GM19328 (cell line): Measurements from ENCODE around the gene CDH8.
"Not testable (repeated sequence)": the region's sequence is repeated elsewhere in the genome, so short reads cannot be mapped to it uniquely, and the experiment has no call there.

Experiments
- ATAC-seq: cut with Tn5 transposase; IDR thresholded peaks from one replicate; pipeline ENCODE4 v1.9.1; 2021; ENCODE audit warnings: mild to moderate bottlenecking, moderate library complexity; ENCODE audit not compliant: unreplicated experiment

The CDH8 gene

GRCh38 chr16:61871837-61872777 is 164.1 kb downstream of the CDH8 start:
- ATAC-seq: no peak

GRCh38 chr16:61862221-61863155 is 173.8 kb downstream of the CDH8 start:
- no peak for ATAC-seq

- no peak for ATAC-seq
These were observed 177.2 kb downstream of the CDH8 start for GRCh38 chr16:61858988-61859387.

- no peak for ATAC-seq
These were observed 193.6 kb downstream of the CDH8 start for GRCh38 chr16:61842666-61843065.

GRCh38 chr16:61836804-61837393 is 199.3 kb downstream of the CDH8 start:
- ATAC-seq: no peak

- ATAC-seq: no peak
These were observed 202.2 kb downstream of the CDH8 start for GRCh38 chr16:61834082-61834481.

GRCh38 chr16:61831351-61831917 is 204.8 kb downstream of the CDH8 start:
- ATAC-seq: no peak

- no peak for ATAC-seq
These were observed 206.6 kb downstream of the CDH8 start for GRCh38 chr16:61829631-61830030.

- ATAC-seq: no peak
These were observed 212.9 kb downstream of the CDH8 start for GRCh38 chr16:61823326-61823725.

GRCh38 chr16:61820820-61821219 is 215.4 kb downstream of the CDH8 start:
- no peak for ATAC-seq

GRCh38 chr16:61820398-61820797 is 215.8 kb downstream of the CDH8 start:
- ATAC-seq: no peak

GRCh38 chr16:61818850-61819249 is 217.4 kb downstream of the CDH8 start:
- ATAC-seq: no peak

GRCh38 chr16:61817583-61818278 is 218.5 kb downstream of the CDH8 start:
- ATAC-seq: no peak

GRCh38 chr16:61814726-61815347 is 221.4 kb downstream of the CDH8 start:
- ATAC-seq: no peak

GRCh38 chr16:61813339-61813738 is 222.9 kb downstream of the CDH8 start:
- ATAC-seq: no peak

GRCh38 chr16:61812251-61812650 is 224.0 kb downstream of the CDH8 start:
- ATAC-seq: no peak

- ATAC-seq: no peak
These were observed 228.7 kb downstream of the CDH8 start for GRCh38 chr16:61807551-61807950.

- not testable (repeated sequence) for ATAC-seq
These were observed 235.0 kb downstream of the CDH8 start for GRCh38 chr16:61801217-61801616.

GRCh38 chr16:61798741-61799140 is 237.5 kb downstream of the CDH8 start:
- ATAC-seq: no peak
